Measurements from ENCODE around the gene UCN.

UCN gene

DNA sequence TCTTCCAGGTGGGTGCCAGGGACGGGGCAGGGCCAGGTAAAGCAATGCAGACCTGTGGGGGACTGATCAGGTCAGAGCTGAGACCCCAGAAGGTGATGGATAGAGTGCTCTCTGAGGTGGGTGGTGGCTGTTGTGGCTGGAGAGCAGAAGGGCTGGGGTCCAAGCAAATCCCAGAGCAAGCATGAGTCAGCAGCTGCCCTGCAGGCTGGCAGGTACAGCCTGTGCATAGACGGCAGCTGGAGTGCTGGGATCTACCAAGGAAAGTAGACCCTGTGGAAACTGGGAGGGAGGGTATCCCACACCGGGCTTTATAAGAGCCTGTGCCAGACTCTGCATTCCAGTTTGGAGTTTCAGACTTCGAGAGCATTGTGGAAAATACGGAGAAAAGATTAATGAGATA, 25.4 kb downstream of the UCN start:
- CTCF ChIA-PET: interaction anchor here (1.3 to 10.5 kb wide), 10 partner anchors 8 to 321 kb away, joined by 3 to 206 read pairs (median 62); partner anchors contain the start of genes PREB and SLC30A3
- POLR2A ChIA-PET: no interaction called here
- no peak for DNase-seq (ENCODE audit: low read depth, low spot score)
- TF ChIP-seq, protein P1, sequence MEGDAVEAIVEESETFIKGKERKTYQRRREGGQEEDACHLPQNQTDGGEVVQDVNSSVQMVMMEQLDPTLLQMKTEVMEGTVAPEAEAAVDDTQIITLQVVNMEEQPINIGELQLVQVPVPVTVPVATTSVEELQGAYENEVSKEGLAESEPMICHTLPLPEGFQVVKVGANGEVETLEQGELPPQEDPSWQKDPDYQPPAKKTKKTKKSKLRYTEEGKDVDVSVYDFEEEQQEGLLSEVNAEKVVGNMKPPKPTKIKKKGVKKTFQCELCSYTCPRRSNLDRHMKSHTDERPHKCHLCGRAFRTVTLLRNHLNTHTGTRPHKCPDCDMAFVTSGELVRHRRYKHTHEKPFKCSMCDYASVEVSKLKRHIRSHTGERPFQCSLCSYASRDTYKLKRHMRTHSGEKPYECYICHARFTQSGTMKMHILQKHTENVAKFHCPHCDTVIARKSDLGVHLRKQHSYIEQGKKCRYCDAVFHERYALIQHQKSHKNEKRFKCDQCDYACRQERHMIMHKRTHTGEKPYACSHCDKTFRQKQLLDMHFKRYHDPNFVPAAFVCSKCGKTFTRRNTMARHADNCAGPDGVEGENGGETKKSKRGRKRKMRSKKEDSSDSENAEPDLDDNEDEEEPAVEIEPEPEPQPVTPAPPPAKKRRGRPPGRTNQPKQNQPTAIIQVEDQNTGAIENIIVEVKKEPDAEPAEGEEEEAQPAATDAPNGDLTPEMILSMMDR (IDR thresholded peaks at IDR 0.05; ENCODE audit: insufficient read depth, low read length, missing control alignments): no peak
- no peak overlapping the region for H3K4me3 ChIP-seq (ENCODE audit: low read depth, low read length)

DNA sequence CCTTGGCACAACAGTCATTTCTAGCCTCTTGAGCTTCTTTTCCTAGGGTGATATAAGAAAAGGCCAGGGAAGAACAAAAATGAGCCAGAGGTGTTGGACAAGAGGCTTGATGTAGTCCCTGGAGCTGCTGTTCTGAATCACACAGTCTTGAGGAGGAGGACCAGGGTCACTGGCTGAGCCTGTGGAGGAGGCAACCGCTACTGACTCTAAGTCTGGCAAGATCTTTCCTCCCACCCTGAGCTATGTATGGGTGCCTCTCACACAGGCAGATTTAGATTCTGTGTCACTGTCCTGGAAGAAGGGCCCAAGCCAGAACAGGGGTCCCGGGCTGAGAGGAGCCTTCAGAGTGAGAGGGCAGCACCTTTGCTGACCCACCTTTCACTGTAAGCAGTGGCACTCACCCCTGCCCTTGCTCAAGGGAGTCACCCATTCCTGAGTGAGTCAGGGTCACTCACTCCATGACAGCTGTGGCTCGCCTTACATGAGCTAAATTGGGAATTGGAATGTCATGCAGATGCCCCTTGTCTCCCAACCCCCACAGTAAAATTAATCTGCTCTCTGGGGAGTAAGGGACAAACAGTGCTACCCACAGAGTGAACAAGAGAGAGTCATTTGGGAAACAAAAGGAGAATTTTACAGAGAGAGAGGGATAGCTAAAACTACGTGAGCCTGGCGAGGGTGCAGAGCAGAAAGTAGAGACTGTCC, 26.2 kb downstream of the UCN start, which contains the start of gene TRIM54:
Gene TRIM54 (plus strand): TSS at position 575 of the 705 bp plus-strand sequence. CDS start 303 bp downstream, outside the sequence.
- no peak for DNase-seq (ENCODE audit: low read depth, low spot score)
- no peak within 1 kb of the TSS for H3K4me3 ChIP-seq (ENCODE audit: low read depth, low read length)
- ChIA-PET CTCF (interaction anchor here (1.0 to 10.5 kb wide), 25 partner anchors 9 to 320 kb away, joined by 3 to 206 read pairs (median 13); partner anchors contain the start of genes CAD, KHK, PREB and SLC30A3), POLR2A (interaction anchor here (0.6 to 1.2 kb wide), 2 partner anchors 41 to 155 kb away, joined by 3 read pairs; no protein-coding TSS in a partner anchor)
- TF ChIP-seq, protein P1 (IDR thresholded peaks at IDR 0.05; ENCODE audit: insufficient read depth, low read length, missing control alignments): no peak

DNA sequence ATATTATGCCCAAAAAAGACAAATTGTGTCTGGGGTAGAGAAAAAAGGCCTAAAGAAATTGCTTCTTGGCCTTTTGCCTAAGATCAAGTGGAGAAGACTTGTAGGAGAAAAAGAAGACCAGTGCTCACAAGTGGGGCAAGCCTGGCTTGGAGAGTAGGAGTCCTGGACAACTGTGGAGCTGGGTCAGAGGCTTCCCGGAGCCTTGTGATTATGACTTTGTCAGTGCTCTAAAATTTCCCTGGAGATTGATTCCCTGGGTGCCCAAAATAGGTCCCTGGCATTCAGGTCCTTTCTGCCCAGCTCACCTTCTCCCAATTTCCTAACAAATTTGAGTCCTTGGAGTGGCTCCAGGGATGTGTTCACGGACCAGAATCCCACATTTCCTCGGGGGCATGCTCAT, 26.8 kb downstream of the UCN start:
- TF ChIP-seq, protein P1 (IDR thresholded peaks at IDR 0.05; ENCODE audit: insufficient read depth, low read length, missing control alignments): no peak
- DNase-seq (ENCODE audit: low read depth, low spot score): no peak
- H3K4me3 ChIP-seq (ENCODE audit: low read depth, low read length): no peak overlapping the region
- ChIA-PET CTCF (interaction anchor here (1.0 to 10.5 kb wide), 27 partner anchors 10 to 320 kb away, joined by 3 to 206 read pairs (median 9); partner anchors contain the start of genes CAD, KHK, PREB and SLC30A3), POLR2A (interaction anchor here (0.6 to 1.2 kb wide), 2 partner anchors 42 to 154 kb away, joined by 3 read pairs; no protein-coding TSS in a partner anchor)

DNA sequence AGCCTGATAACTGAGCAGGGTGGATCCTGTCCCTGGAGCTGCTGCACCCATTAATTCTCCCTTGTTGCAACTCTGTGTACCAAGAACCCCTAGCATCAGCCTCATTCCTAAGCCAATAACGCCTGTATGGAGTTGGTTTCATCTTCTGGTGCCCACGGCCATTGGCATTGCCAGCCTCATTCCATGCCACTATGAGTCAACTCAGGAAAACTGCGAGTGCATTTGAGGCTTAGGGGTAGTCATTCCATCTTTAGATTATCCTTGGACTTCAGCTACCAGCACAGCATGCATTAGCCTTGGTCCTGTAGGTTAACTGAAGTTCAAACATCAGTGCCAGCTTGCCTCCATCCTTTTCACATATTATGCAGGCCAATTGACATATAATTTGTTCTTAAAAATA, 27.4 kb downstream of the UCN start:
- TF ChIP-seq, protein P1 (IDR thresholded peaks at IDR 0.05; ENCODE audit: insufficient read depth, low read length, missing control alignments): no peak
- H3K4me3 ChIP-seq (ENCODE audit: low read depth, low read length): no peak overlapping the region
- DNase-seq (ENCODE audit: low read depth, low spot score): no peak
- ChIA-PET POLR2A (interaction anchor here (0.8 to 1.7 kb wide), 2 partner anchors 12 to 69 kb away, joined by 3 to 7 read pairs; partner anchors contain the start of genes ATRAID and SLC5A6), CTCF (interaction anchor here (1.0 to 10.5 kb wide), 28 partner anchors 9 to 435 kb away, joined by 3 to 206 read pairs (median 8); partner anchors contain the start of genes ATRAID, SLC30A3 and SLC5A6)

DNA sequence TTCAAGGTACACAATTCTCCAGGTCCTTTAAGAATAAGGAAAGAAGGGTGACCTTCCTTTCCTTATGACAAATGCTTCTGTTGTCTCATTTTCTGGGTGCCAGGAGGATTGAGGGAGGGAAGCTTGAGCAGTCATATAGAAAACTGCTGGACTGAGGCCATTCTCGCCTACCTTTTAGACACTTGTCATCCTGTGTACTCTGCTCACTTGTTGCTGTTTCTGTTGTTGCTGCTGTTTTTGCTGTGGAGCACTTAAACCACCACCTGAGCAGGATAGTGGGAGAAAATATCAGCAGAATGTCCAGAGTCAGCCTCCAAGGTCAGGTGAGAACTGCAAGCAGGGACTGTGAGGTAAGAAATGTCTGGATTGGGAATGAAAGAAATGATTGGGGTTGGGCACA, 30.2 kb downstream of the UCN start:
- ChIA-PET POLR2A (no interaction called here), CTCF (interaction anchor here (1.6 to 10.5 kb wide), 5 partner anchors 13 to 177 kb away, joined by 5 to 206 read pairs (median 99); partner anchors contain the start of gene SLC30A3)
- TF ChIP-seq, protein P1 (IDR thresholded peaks at IDR 0.05; ENCODE audit: insufficient read depth, low read length, missing control alignments): no peak
- H3K4me3 ChIP-seq (ENCODE audit: low read depth, low read length): no peak overlapping the region
- DNase-seq (ENCODE audit: low read depth, low spot score): no peak
